Activated CD4-positive, alpha-beta T cell treated with anti-CD3 and anti-CD28 coated beads, Interleukin-2, amount 50 U/mL, for 24 hours (primary cell): ENCODE measurements around the gene MGST2.
"Not testable (repeated sequence)": the region's sequence is repeated elsewhere in the genome, so short reads cannot be mapped to it uniquely, and the experiment has no call there.

ENCODE experiments used
- DNase-seq, 2 donors: peaks; one replicate each; pipeline ENCODE4 v3.0.0-alpha.2; 2020; ENCODE audit warnings: low read depth in 1 of 2, low spot score in 1 of 2

The MGST2 gene

GRCh38 chr4:139665690-139666529 lies at the start of gene MGST2:
Gene MGST2 (plus strand): TSS chr4:139665819. CDS start chr4:139666020, 201 bp downstream.
- DNase-seq: peak in 1 of 2 donors; percentile 17

- DNase-seq: no peak
Observed at GRCh38 chr4:139617702-139618490, 47.7 kb upstream of the MGST2 start.

- no peak for DNase-seq
Observed at GRCh38 chr4:139619644-139620043, 46.0 kb upstream of the MGST2 start.

- no peak for DNase-seq
Observed at GRCh38 chr4:139622901-139623381, 42.7 kb upstream of the MGST2 start.

- no peak for DNase-seq
Observed at GRCh38 chr4:139624441-139625092, 41.1 kb upstream of the MGST2 start.

- DNase-seq: no peak
Observed at GRCh38 chr4:139625093-139625455, 40.5 kb upstream of the MGST2 start.

- DNase-seq: no peak
Observed at GRCh38 chr4:139625482-139625881, 40.1 kb upstream of the MGST2 start.

- DNase-seq: no peak
Observed at GRCh38 chr4:139628184-139629012, 37.2 kb upstream of the MGST2 start.

GRCh38 chr4:139629436-139630125 lies 36.0 kb upstream of the MGST2 start:
- no peak for DNase-seq

- DNase-seq: no peak
Observed at GRCh38 chr4:139630126-139630495, 35.5 kb upstream of the MGST2 start.

- no peak for DNase-seq
Observed at GRCh38 chr4:139630991-139631390, 34.6 kb upstream of the MGST2 start.

- DNase-seq: no peak
Observed at GRCh38 chr4:139631791-139632190, 33.8 kb upstream of the MGST2 start.

GRCh38 chr4:139632739-139633138 lies 32.9 kb upstream of the MGST2 start:
- DNase-seq: not testable (repeated sequence)

- no peak for DNase-seq
Observed at GRCh38 chr4:139633195-139633594, 32.4 kb upstream of the MGST2 start.

- no peak for DNase-seq
Observed at GRCh38 chr4:139633661-139634060, 32.0 kb upstream of the MGST2 start.

GRCh38 chr4:139635966-139636365 lies 29.7 kb upstream of the MGST2 start:
- DNase-seq: no peak

- not testable (repeated sequence) for DNase-seq
Observed at GRCh38 chr4:139638306-139638705, 27.3 kb upstream of the MGST2 start.

GRCh38 chr4:139639654-139640053 lies 26.0 kb upstream of the MGST2 start:
- DNase-seq: no peak

GRCh38 chr4:139641218-139641617 lies 24.4 kb upstream of the MGST2 start:
- no peak for DNase-seq

GRCh38 chr4:139642364-139642763 lies 23.3 kb upstream of the MGST2 start:
- no peak for DNase-seq
